SHP77 treated with DMSO at 0.1 percent for 48 hours (cell line): Measurements from ENCODE around the gene ZNF232.
"Not testable (repeated sequence)": the region's sequence is repeated elsewhere in the genome, so short reads cannot be mapped to it uniquely, and the experiment has no call there.

Experiments
- DNase-seq: peaks from one replicate; lab custom pipeline; 2025; lab: John Stamatoyannopoulos, UW

ZNF232 gene

GRCh38 chr17:5129770-5130169 is 18.1 kb upstream of the ZNF232 start:
- DNase-seq: not testable (repeated sequence)

- DNase-seq: no peak
Observed at GRCh38 chr17:5128905-5129535, 17.3 kb upstream of the ZNF232 start.

GRCh38 chr17:5128387-5128786 is 16.7 kb upstream of the ZNF232 start:
- not testable (repeated sequence) for DNase-seq

- DNase-seq: no peak
Observed at GRCh38 chr17:5127910-5128309, 16.2 kb upstream of the ZNF232 start.

- no peak for DNase-seq
Observed at GRCh38 chr17:5126719-5127488, 15.2 kb upstream of the ZNF232 start.

GRCh38 chr17:5124896-5125295 is 13.2 kb upstream of the ZNF232 start:
- DNase-seq: not testable (repeated sequence)

GRCh38 chr17:5124125-5124760 is 12.6 kb upstream of the ZNF232 start:
- not testable (repeated sequence) for DNase-seq

GRCh38 chr17:5123343-5124124 is 11.9 kb upstream of the ZNF232 start:
- no peak for DNase-seq

GRCh38 chr17:5122586-5123342 is 11.1 kb upstream of the ZNF232 start:
- DNase-seq: no peak

GRCh38 chr17:5122056-5122455 is 10.4 kb upstream of the ZNF232 start:
- DNase-seq: not testable (repeated sequence)

- no peak for DNase-seq
Observed at GRCh38 chr17:5121186-5121841, 9.6 kb upstream of the ZNF232 start.

GRCh38 chr17:5120436-5121185 is 8.9 kb upstream of the ZNF232 start:
- DNase-seq: not testable (repeated sequence)

- DNase-seq: no peak
Observed at GRCh38 chr17:5120036-5120435, 8.4 kb upstream of the ZNF232 start.

GRCh38 chr17:5118219-5118618 is 6.5 kb upstream of the ZNF232 start:
- DNase-seq: no peak

- DNase-seq: no peak
Observed at GRCh38 chr17:5115673-5116651, 4.3 kb upstream of the ZNF232 start, which contains the start of gene USP6. USP6 (plus strand) TSS chr17:5116032; CDS start chr17:5130368, 14,336 bp downstream.

- no peak for DNase-seq
Observed at GRCh38 chr17:5110816-5111215, 862 bp downstream of the ZNF232 start.

- DNase-seq: no peak
Observed at GRCh38 chr17:5100832-5101231, 10.8 kb downstream of the ZNF232 start.

- no peak for DNase-seq
Observed at GRCh38 chr17:5099271-5099670, 12.4 kb downstream of the ZNF232 start.
